ENCODE results near the gene DGKQ.

GRCh38 chr4:921830-922331 is 51.5 kb downstream of the DGKQ start:
- no peak for TF ChIP-seq CTCF (IDR thresholded peaks at IDR 0.05; ENCODE audit: insufficient read depth, low read length, poor library complexity, severe bottlenecking)
- TF ChIP-seq EZH2phosphoT487 (conservative IDR thresholded peaks at IDR 0.05; ENCODE audit: low read length): no peak

Data from SU-DHL-6 (cell line).